H9 (cell line): ENCODE data around the gene NBEAL2. TPM values are rescaled to one million over a fixed set of nuclear protein-coding genes. Genes with fewer than 3 reads are reported as not detected.

Experiments used
- DNase-seq: peaks from one replicate; pipeline ENCODE4 v3.0.0-alpha.2; 2017
- H2AFZ ChIP-seq: one replicate; pipeline ENCODE4 v1.6.1; 2013; ENCODE audit warnings: mild to moderate bottlenecking, low read length, control low read depth, moderate library complexity
- H2AK5ac ChIP-seq: 2 replicates; pipeline ENCODE4 v1.6.1; 2013; ENCODE audit warnings: low read length, control low read depth, mixed read lengths; ENCODE audit not compliant: insufficient read length
- H2BK120ac ChIP-seq: one replicate; pipeline ENCODE4 v1.6.1; 2013; ENCODE audit warnings: low read depth, mild to moderate bottlenecking, low read length, control low read depth, inconsistent platforms; ENCODE audit not compliant: poor library complexity, severe bottlenecking
- H2BK12ac ChIP-seq: 2 replicates; pipeline ENCODE4 v1.6.1; 2013; ENCODE audit warnings: low read length, control low read depth, mixed read lengths, low read depth; ENCODE audit not compliant: insufficient read length
- H2BK15ac ChIP-seq: 2 replicates; pipeline ENCODE4 v1.6.1; 2013; ENCODE audit warnings: low read depth, low read length, control low read depth
- H2BK20ac ChIP-seq: one replicate; pipeline ENCODE4 v1.6.1; 2013; ENCODE audit warnings: low read depth, mild to moderate bottlenecking, low read length, control low read depth, inconsistent platforms; ENCODE audit not compliant: poor library complexity, severe bottlenecking
- H2BK5ac ChIP-seq: 2 replicates; pipeline ENCODE4 v1.6.1; 2013; ENCODE audit warnings: low read length, control low read depth, mixed read lengths; ENCODE audit not compliant: insufficient read length
- H3K14ac ChIP-seq: 2 replicates; pipeline ENCODE4 v1.6.1; 2013; ENCODE audit warnings: low read length, control low read depth; ENCODE audit not compliant: insufficient read depth
- H3K18ac ChIP-seq: 2 replicates; pipeline ENCODE4 v1.6.1; 2013; ENCODE audit warnings: low read depth, mild to moderate bottlenecking, mixed read lengths, low read length, control low read depth; ENCODE audit not compliant: insufficient read length
- H3K23ac ChIP-seq: 2 replicates; pipeline ENCODE4 v1.6.1; 2013; ENCODE audit warnings: low read length, control low read depth, mixed read lengths, low read depth; ENCODE audit not compliant: insufficient read length
- H3K23me2 ChIP-seq: 2 replicates; pipeline ENCODE4 v1.6.1; 2013; ENCODE audit warnings: low read depth, mild to moderate bottlenecking, mixed read lengths, low read length, control low read depth; ENCODE audit not compliant: insufficient read length, poor library complexity, severe bottlenecking
- H3K27ac ChIP-seq: 2 replicates; pipeline ENCODE4 v1.5.1; 2013; ENCODE audit warnings: low read length, control low read depth, mixed read lengths, low read depth; ENCODE audit not compliant: insufficient read length
- H3K27me3 ChIP-seq: 2 replicates; pipeline ENCODE4 v1.6.1; 2013; ENCODE audit warnings: low read length, control low read depth, inconsistent platforms; ENCODE audit not compliant: insufficient read depth
- H3K4ac ChIP-seq: 2 replicates; pipeline ENCODE4 v1.6.1; 2013; ENCODE audit warnings: low read depth, mild to moderate bottlenecking, control low read depth, inconsistent platforms, low read length, moderate library complexity
- H3K4me1 ChIP-seq: 2 replicates; pipeline ENCODE4 v1.6.1; 2013; ENCODE audit warnings: low read length, control low read depth, inconsistent platforms; ENCODE audit not compliant: insufficient read depth
- H3K4me2 ChIP-seq: 2 replicates; pipeline ENCODE4 v1.6.1; 2013; ENCODE audit warnings: low read length, control low read depth, mixed read lengths; ENCODE audit not compliant: insufficient read length, insufficient read depth
- H3K56ac ChIP-seq: 2 replicates; pipeline ENCODE4 v1.6.1; 2013; ENCODE audit warnings: low read depth, mild to moderate bottlenecking, mixed read lengths, low read length, control low read depth; ENCODE audit not compliant: insufficient read length
- H3K79me1 ChIP-seq: 2 replicates; pipeline ENCODE4 v1.6.1; 2013; ENCODE audit warnings: low read depth, mild to moderate bottlenecking, moderate library complexity, low read length, control low read depth, inconsistent platforms; ENCODE audit not compliant: insufficient read depth, poor library complexity, severe bottlenecking
- H3K79me2 ChIP-seq: 2 replicates; pipeline ENCODE4 v1.6.1; 2013; ENCODE audit warnings: low read length, control low read depth, inconsistent platforms; ENCODE audit not compliant: insufficient read depth
- H3K9ac ChIP-seq: 2 replicates; pipeline ENCODE4 v1.6.1; 2013; ENCODE audit warnings: low read length, control low read depth, mixed read lengths; ENCODE audit not compliant: insufficient read length; ENCODE audit errors: extremely low read depth
- H3K9me3 ChIP-seq: one replicate; pipeline ENCODE4 v1.6.1; 2013; ENCODE audit warnings: low read depth, low read length, inconsistent platforms; ENCODE audit not compliant: control insufficient read depth
- H3T11ph ChIP-seq: one replicate; pipeline ENCODE4 v1.6.1; 2013; ENCODE audit warnings: mild to moderate bottlenecking, low read length, control low read depth, inconsistent platforms
- H4K20me1 ChIP-seq: one replicate; pipeline ENCODE4 v1.6.1; 2013; ENCODE audit not compliant: control insufficient read depth, insufficient read length, insufficient read depth
- H4K5ac ChIP-seq: 2 replicates; pipeline ENCODE4 v1.6.1; 2013; ENCODE audit warnings: low read depth, mild to moderate bottlenecking, mixed read lengths, low read length, control low read depth; ENCODE audit not compliant: insufficient read length
- H4K8ac ChIP-seq: replicated peaks from 2 replicates; pipeline ENCODE4 v1.6.1; 2013; ENCODE audit warnings: low read length, control low read depth, mixed read lengths, low read depth; ENCODE audit not compliant: insufficient read length
- H4K91ac ChIP-seq: 2 replicates; pipeline ENCODE4 v1.6.1; 2013; ENCODE audit warnings: low read depth, mild to moderate bottlenecking, moderate library complexity, mixed read lengths, low read length, control low read depth; ENCODE audit not compliant: insufficient read length
- H3K27ac Mint-ChIP-seq, 3 experiments: 2 replicates in 2 of 3; 3 replicates in 1 of 3; pipeline ENCODE4 v1.8.0; 2020 to 2021; ENCODE audit warnings: mixed read lengths in 3 of 3, mild to moderate bottlenecking in 1 of 3, moderate library complexity in 1 of 3
- H3K27me3 Mint-ChIP-seq: 2 replicates; pipeline ENCODE4 v1.8.0; 2021; ENCODE audit warnings: low read depth, mild to moderate bottlenecking, moderate library complexity, mixed read lengths
- H3K36me3 Mint-ChIP-seq, 3 experiments: 2 replicates in 2 of 3; 3 replicates in 1 of 3; pipeline ENCODE4 v1.8.0; 2020 to 2021; ENCODE audit warnings: low read depth in 3 of 3, mixed read lengths in 3 of 3; ENCODE audit not compliant: insufficient read depth in 1 of 3
- H3K4me1 Mint-ChIP-seq, 2 experiments: 2 replicates each; pipeline ENCODE4 v1.8.0; 2020; ENCODE audit warnings: mixed read lengths in 2 of 2
- H3K4me3 Mint-ChIP-seq, 2 experiments: 2 replicates in 1 of 2; 3 replicates in 1 of 2; pipeline ENCODE4 v1.8.0; 2020 to 2021; ENCODE audit warnings: mild to moderate bottlenecking in 2 of 2, mixed read lengths in 2 of 2, moderate library complexity in 1 of 2
- H3K9me3 Mint-ChIP-seq, 2 experiments: 2 replicates in 1 of 2; 3 replicates in 1 of 2; pipeline ENCODE4 v1.8.0; 2020; ENCODE audit warnings: mild to moderate bottlenecking in 2 of 2, mixed read lengths in 2 of 2, moderate library complexity in 1 of 2
- WGBS: extraction: QIAGEN DNeasy Blood & Tissue Kit; methylation state at CpG from one replicate; pipeline ENCODE4 v1.1.7; 2013; ENCODE audit warnings: missing lambda C conversion rate, low lambda C conversion rate, mixed read lengths; ENCODE audit not compliant: insufficient read length; ENCODE audit errors: extremely low coverage; 5-methylcytosine and 5-hydroxymethylcytosine counted together
- total RNA-seq: library from RNA; stranded (reverse); gene quantifications from 2 replicates; pipeline ENCODE4 v1.2.1, GENCODE V29; 2021
- TF ChIP-seq, protein P1 (sequence below): fragments of 200-600 bp; sonication (generic); conservative IDR thresholded peaks from 3 replicates; pipeline ENCODE4 v1.8.0; 2021; ENCODE audit warnings: antibody characterized with exemption, mild to moderate bottlenecking

Gene NBEAL2
- total RNA-seq, 1 experiment from 2014 or later, result 52.1 TPM

DNA sequence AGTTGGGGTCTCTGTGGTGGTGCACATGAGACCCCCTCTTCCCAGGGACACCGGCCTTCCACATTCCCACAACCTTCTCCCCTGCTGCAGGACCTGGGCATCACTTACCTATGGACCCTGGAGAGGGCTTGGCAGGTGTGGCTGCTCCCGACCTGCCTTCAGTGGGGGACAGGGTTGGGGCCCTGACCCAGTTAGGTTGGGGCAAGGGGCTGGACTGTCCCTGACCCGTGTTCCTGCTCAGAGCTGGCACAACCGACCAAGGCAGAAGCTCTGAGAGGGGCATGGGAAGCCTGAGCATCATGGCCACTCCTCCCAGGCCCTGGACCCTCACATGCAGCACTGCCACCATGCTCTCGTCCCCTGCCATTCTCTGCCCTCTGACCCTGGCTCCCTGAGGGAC, 6.1 kb downstream of the NBEAL2 start:
- Histone ChIP-seq H2BK12ac (no peak overlapping the region), H3K79me1 (no peaks in the 10 kb centered on the region), H3T11ph (no peak overlapping the region), H2AK5ac (no peak overlapping the region), H2BK20ac (no peak overlapping the region), H3K4me2 (no peak overlapping the region), H3K9ac (no peak overlapping the region), H3K4me1 (peaks cover 7% of the 10 kb centered on the region; the same call in 1 of the 2 replicates), H2BK120ac (no peak overlapping the region), H3K56ac (no peak overlapping the region), H3K23me2 (no peaks in the 10 kb centered on the region), H3K27ac (no peak overlapping the region), H3K14ac (no peak overlapping the region), H3K23ac (no peak overlapping the region), H3K18ac (no peak overlapping the region), H3K9me3 (no peaks in the 10 kb centered on the region), H4K20me1 (no peaks in the 10 kb centered on the region), H4K8ac (no peak overlapping the region), H4K5ac (no peak overlapping the region), H2BK15ac (no peak overlapping the region), H4K91ac (no peak overlapping the region), H3K27me3 (peaks cover 3% of the 10 kb centered on the region; the same call in 1 of the 2 replicates), H2AFZ (no peak overlapping the region), H2BK5ac (no peak overlapping the region), H3K4ac (no peak overlapping the region), H3K79me2 (peaks cover 3% of the 10 kb centered on the region; the same call in 1 of the 2 replicates)
- no peaks in the 10 kb centered on the region for H3K9me3 Mint-ChIP-seq
- H3K27ac Mint-ChIP-seq, result no peak overlapping the region
- no peak for DNase-seq
- H3K36me3 Mint-ChIP-seq, result peaks cover 10 to 20% (median 15%) of the 10 kb centered on the region in 3 experiments
- WGBS, result no CpG with 5 or more reads among the region's 5 CpGs
- TF ChIP-seq, protein P1, sequence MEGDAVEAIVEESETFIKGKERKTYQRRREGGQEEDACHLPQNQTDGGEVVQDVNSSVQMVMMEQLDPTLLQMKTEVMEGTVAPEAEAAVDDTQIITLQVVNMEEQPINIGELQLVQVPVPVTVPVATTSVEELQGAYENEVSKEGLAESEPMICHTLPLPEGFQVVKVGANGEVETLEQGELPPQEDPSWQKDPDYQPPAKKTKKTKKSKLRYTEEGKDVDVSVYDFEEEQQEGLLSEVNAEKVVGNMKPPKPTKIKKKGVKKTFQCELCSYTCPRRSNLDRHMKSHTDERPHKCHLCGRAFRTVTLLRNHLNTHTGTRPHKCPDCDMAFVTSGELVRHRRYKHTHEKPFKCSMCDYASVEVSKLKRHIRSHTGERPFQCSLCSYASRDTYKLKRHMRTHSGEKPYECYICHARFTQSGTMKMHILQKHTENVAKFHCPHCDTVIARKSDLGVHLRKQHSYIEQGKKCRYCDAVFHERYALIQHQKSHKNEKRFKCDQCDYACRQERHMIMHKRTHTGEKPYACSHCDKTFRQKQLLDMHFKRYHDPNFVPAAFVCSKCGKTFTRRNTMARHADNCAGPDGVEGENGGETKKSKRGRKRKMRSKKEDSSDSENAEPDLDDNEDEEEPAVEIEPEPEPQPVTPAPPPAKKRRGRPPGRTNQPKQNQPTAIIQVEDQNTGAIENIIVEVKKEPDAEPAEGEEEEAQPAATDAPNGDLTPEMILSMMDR, result no peak
- H3K4me3 Mint-ChIP-seq, result no peak overlapping the region
- peaks cover 3% of the 10 kb centered on the region; the same call in 1 of the 2 replicates for H3K27me3 Mint-ChIP-seq
- H3K4me1 Mint-ChIP-seq, result peaks cover 43 to 49% of the 10 kb centered on the region in 2 experiments
